ENCODE data around the gene TRIM33.
"Not testable (repeated sequence)": the region's sequence is repeated elsewhere in the genome, so short reads cannot be mapped to it uniquely, and the experiment has no call there.

DNA sequence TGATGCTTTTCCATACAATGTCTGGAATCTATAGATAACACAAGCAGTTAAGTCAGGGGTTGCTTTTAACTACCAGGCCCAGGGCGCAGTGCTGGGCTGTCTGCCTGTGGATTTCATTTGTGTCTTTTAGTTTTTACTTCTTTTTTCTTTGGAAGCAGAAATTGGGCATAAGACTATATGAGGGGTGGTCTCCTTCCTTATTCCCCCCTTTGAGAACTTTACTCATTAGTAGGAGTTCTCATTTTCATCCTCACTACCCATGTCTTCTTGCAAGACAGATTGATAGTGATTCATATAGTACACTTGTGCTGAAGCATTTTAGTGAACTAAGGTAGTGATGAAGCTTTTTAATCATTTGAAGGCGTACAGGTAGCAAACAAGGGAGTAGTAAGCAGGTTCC, 147.8 kb downstream of the TRIM33 start:
- TF ChIP-seq, protein P1, sequence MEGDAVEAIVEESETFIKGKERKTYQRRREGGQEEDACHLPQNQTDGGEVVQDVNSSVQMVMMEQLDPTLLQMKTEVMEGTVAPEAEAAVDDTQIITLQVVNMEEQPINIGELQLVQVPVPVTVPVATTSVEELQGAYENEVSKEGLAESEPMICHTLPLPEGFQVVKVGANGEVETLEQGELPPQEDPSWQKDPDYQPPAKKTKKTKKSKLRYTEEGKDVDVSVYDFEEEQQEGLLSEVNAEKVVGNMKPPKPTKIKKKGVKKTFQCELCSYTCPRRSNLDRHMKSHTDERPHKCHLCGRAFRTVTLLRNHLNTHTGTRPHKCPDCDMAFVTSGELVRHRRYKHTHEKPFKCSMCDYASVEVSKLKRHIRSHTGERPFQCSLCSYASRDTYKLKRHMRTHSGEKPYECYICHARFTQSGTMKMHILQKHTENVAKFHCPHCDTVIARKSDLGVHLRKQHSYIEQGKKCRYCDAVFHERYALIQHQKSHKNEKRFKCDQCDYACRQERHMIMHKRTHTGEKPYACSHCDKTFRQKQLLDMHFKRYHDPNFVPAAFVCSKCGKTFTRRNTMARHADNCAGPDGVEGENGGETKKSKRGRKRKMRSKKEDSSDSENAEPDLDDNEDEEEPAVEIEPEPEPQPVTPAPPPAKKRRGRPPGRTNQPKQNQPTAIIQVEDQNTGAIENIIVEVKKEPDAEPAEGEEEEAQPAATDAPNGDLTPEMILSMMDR (IDR thresholded peaks at IDR 0.05; ENCODE audit: low read length): not testable (repeated sequence)
- not testable (repeated sequence) for TF ChIP-seq EZH2 (IDR thresholded peaks at IDR 0.05; ENCODE audit: borderline replicate concordance, low read length)
